GOT3 (cell line): ENCODE measurements around the gene GALNT7.
A peak's percentile ranks its signal among the peaks of the same experiment; 100 is the strongest.
"Not testable (repeated sequence)": the region's sequence is repeated elsewhere in the genome, so short reads cannot be mapped to it uniquely, and the experiment has no call there.

Experiments used
- DNase-seq: peaks from one replicate; lab custom pipeline; 2025; ENCODE audit warnings: mixed read lengths; lab: John Stamatoyannopoulos, UW

GALNT7 gene

GRCh38 chr4:173167758-173168395, 734 bp upstream of the GALNT7 start:
- no peak for DNase-seq

- no peak for DNase-seq
These were observed 492 bp downstream of the GALNT7 start for GRCh38 chr4:173169178-173169427.

- peak; percentile 10 for DNase-seq
These were observed 994 bp downstream of the GALNT7 start for GRCh38 chr4:173169428-173170181.

- no peak for DNase-seq
These were observed 1.7 kb downstream of the GALNT7 start for GRCh38 chr4:173170182-173170778.

- DNase-seq = no peak
These were observed 2.5 kb downstream of the GALNT7 start for GRCh38 chr4:173171098-173171497.

GRCh38 chr4:173171987-173172386, 3.4 kb downstream of the GALNT7 start:
- DNase-seq = no peak

GRCh38 chr4:173174184-173174583, 5.6 kb downstream of the GALNT7 start:
- no peak for DNase-seq

- no peak for DNase-seq
These were observed 6.0 kb downstream of the GALNT7 start for GRCh38 chr4:173174594-173175012.

- no peak for DNase-seq
These were observed 7.4 kb downstream of the GALNT7 start for GRCh38 chr4:173176010-173176409.

GRCh38 chr4:173177232-173177631, 8.6 kb downstream of the GALNT7 start:
- DNase-seq = no peak

- DNase-seq = no peak
These were observed 9.5 kb downstream of the GALNT7 start for GRCh38 chr4:173178144-173178543.

GRCh38 chr4:173181848-173182247, 13.2 kb downstream of the GALNT7 start:
- DNase-seq = no peak

GRCh38 chr4:173182403-173182802, 13.8 kb downstream of the GALNT7 start:
- DNase-seq = no peak

GRCh38 chr4:173183659-173184247, 15.1 kb downstream of the GALNT7 start:
- DNase-seq = not testable (repeated sequence)

- no peak for DNase-seq
These were observed 17.4 kb downstream of the GALNT7 start for GRCh38 chr4:173185847-173186510.

GRCh38 chr4:173187732-173188131, 19.1 kb downstream of the GALNT7 start:
- no peak for DNase-seq

GRCh38 chr4:173188648-173189047, 20.0 kb downstream of the GALNT7 start:
- DNase-seq = no peak

- DNase-seq = no peak
These were observed 20.6 kb downstream of the GALNT7 start for GRCh38 chr4:173189117-173189693.

GRCh38 chr4:173191623-173192041, 23.0 kb downstream of the GALNT7 start:
- DNase-seq = no peak

GRCh38 chr4:173192375-173193162, 24.0 kb downstream of the GALNT7 start:
- DNase-seq = no peak

- no peak for DNase-seq
These were observed 25.5 kb downstream of the GALNT7 start for GRCh38 chr4:173194157-173194556.
